Sigmoid colon (tissue), 4 donors: Measurements from ENCODE around the gene TUBGCP6.

Experiments
- CTCF ChIP-seq, 4 experiments: fragments of 450-650 bp in 3 of 4; fragments of 200-600 bp in 1 of 4; IDR thresholded peaks; one replicate each; pipeline ENCODE4 v1.5.1; 2016 to 2019; ENCODE audit warnings: antibody characterized with exemption in 4 of 4, mild to moderate bottlenecking in 3 of 4, moderate library complexity in 2 of 4
- EP300 ChIP-seq, 4 donors: sonication (generic); formaldehyde crosslinking; IDR thresholded peaks; one replicate each; pipeline ENCODE4 v1.6.1; 2017; ENCODE audit warnings: antibody characterized with exemption in 4 of 4
- POLR2A ChIP-seq, 2 donors: fragments of 450-650 bp; IDR thresholded peaks; one replicate each; pipeline ENCODE4 v1.6.1; 2016; ENCODE audit warnings: antibody characterized with exemption in 2 of 2, mild to moderate bottlenecking in 2 of 2, moderate library complexity in 2 of 2

- TF ChIP-seq CTCF (IDR thresholded peaks at IDR 0.05) (no peak), EP300 (IDR thresholded peaks at IDR 0.05) (no peak), POLR2A (IDR thresholded peaks at IDR 0.05) (no peak)
Measured at GRCh38 chr22:50169181-50169759, 75.6 kb downstream of the TUBGCP6 start.
